RPMI7951 (cell line): ENCODE measurements around the gene CPXM2. TPM values are rescaled to one million over a fixed set of nuclear protein-coding genes. Genes with fewer than 3 reads are reported as not detected.
A peak's percentile ranks its signal among the peaks of the same experiment; 100 is the strongest.

ENCODE experiments used
- DNase-seq: peaks from one replicate; pipeline ENCODE4 v3.0.0-alpha.2; 2012; ENCODE audit warnings: low read depth
- total RNA-seq: library from RNA; depleted of rRNA; stranded (reverse); fragments of >200 nt; shearing (Covaris generic); gene quantifications from 2 replicates; pipeline ENCODE4 v1.2.3, GENCODE V29; 2014

CPXM2 gene
- total RNA-seq, 1 experiment from 2014 or later: 0.60 TPM

GRCh38 chr10:123904834-123905409, 13.3 kb upstream of the CPXM2 start:
- no peak for DNase-seq

GRCh38 chr10:123903621-123904020, 12.0 kb upstream of the CPXM2 start:
- no peak for DNase-seq

GRCh38 chr10:123901621-123902020, 10.0 kb upstream of the CPXM2 start:
- no peak for DNase-seq

- no peak for DNase-seq
These were observed 5.5 kb upstream of the CPXM2 start for GRCh38 chr10:123897146-123897545.

- no peak for DNase-seq
These were observed 4.8 kb upstream of the CPXM2 start for GRCh38 chr10:123896246-123896927.

GRCh38 chr10:123893651-123894050, 2.0 kb upstream of the CPXM2 start:
- DNase-seq: no peak

GRCh38 chr10:123890756-123891143, 857 bp downstream of the CPXM2 start:
- DNase-seq: no peak

- DNase-seq: no peak
These were observed 1.4 kb downstream of the CPXM2 start for GRCh38 chr10:123890226-123890625.

GRCh38 chr10:123889821-123890220, 1.8 kb downstream of the CPXM2 start:
- DNase-seq: no peak

- DNase-seq: no peak
These were observed 2.9 kb downstream of the CPXM2 start for GRCh38 chr10:123888751-123889150.

GRCh38 chr10:123888256-123888655, 3.4 kb downstream of the CPXM2 start:
- DNase-seq: no peak

- DNase-seq: no peak
These were observed 5.3 kb downstream of the CPXM2 start for GRCh38 chr10:123886292-123886691.

- no peak for DNase-seq
These were observed 6.0 kb downstream of the CPXM2 start for GRCh38 chr10:123885406-123886170.

- no peak for DNase-seq
These were observed 6.7 kb downstream of the CPXM2 start for GRCh38 chr10:123884907-123885381.

GRCh38 chr10:123884351-123884906, 7.2 kb downstream of the CPXM2 start:
- no peak for DNase-seq

GRCh38 chr10:123883673-123884320, 7.8 kb downstream of the CPXM2 start:
- DNase-seq: no peak

- DNase-seq: no peak
These were observed 8.7 kb downstream of the CPXM2 start for GRCh38 chr10:123882681-123883445.

GRCh38 chr10:123882177-123882576, 9.4 kb downstream of the CPXM2 start:
- no peak for DNase-seq

- no peak for DNase-seq
These were observed 11.9 kb downstream of the CPXM2 start for GRCh38 chr10:123879606-123880257.

- DNase-seq: peak; percentile 88
These were observed 12.8 kb downstream of the CPXM2 start for GRCh38 chr10:123878666-123879303.
